HEK293 (cell line): Measurements from ENCODE around the gene IQGAP3.

Experiments used
- CTCF ChIA-PET: fragments of 350-600 bp; formaldehyde crosslinking; extraction: SDS; loops from one replicate; lab custom pipeline; 2021; ENCODE audit warnings: antibody characterized with exemption; lab: Yijun Ruan, JAX
- POLR2A ChIA-PET: fragments of 300-600 bp; formaldehyde crosslinking; extraction: SDS; loops from one replicate; lab custom pipeline; 2020; ENCODE audit warnings: antibody characterized with exemption, inconsistent platforms; lab: Yijun Ruan, JAX
- H3K27ac ChIP-seq: fragments of 200-500 bp; sonication (Bioruptor generic); 2 replicates; pipeline ENCODE4 v1.5.1; 2014; ENCODE audit warnings: low read depth, low read length, control low read depth, inconsistent platforms; ENCODE audit errors: extremely low read depth
- H3K36me3 ChIP-seq, 2 experiments: fragments of 200-500 bp in 1 of 2; sonication (Bioruptor generic) in 1 of 2; 1 replicate in 1 of 2; 2 replicates in 1 of 2; pipeline ENCODE4 v1.5.1; 2014 to 2017; ENCODE audit warnings: inconsistent platforms in 2 of 2, low read length in 2 of 2; ENCODE audit not compliant: control insufficient read depth in 2 of 2, insufficient read depth in 1 of 2
- H3K4me1 ChIP-seq: fragments of 200-500 bp; sonication (Bioruptor generic); 2 replicates; pipeline ENCODE4 v1.5.1; 2014; ENCODE audit warnings: mild to moderate bottlenecking, low read length, inconsistent platforms; ENCODE audit not compliant: control insufficient read depth, insufficient read depth
- H3K4me3 ChIP-seq: 2 replicates; pipeline ENCODE4 v1.5.1; 2011; ENCODE audit warnings: low read depth, mild to moderate bottlenecking, control low read depth, low read length, moderate library complexity
- H3K9me3 ChIP-seq: fragments of 200-500 bp; sonication (Bioruptor generic); 2 replicates; pipeline ENCODE4 v1.5.1; 2014; ENCODE audit warnings: low read depth, low read length, inconsistent platforms; ENCODE audit not compliant: control insufficient read depth, insufficient read depth
- PRDM10 ChIP-seq: fragments of 450-650 bp; formaldehyde crosslinking; IDR thresholded peaks from 2 replicates; pipeline ENCODE4 v1.5.1; 2016; ENCODE audit warnings: missing biosample characterization, missing genetic modification characterization
- REST ChIP-seq: fragments of 450-650 bp; formaldehyde crosslinking; IDR thresholded peaks from 2 replicates; pipeline ENCODE4 v1.5.1; 2016; ENCODE audit warnings: missing biosample characterization, missing genetic modification characterization
- SP7 ChIP-seq: fragments of 450-650 bp; formaldehyde crosslinking; IDR thresholded peaks from 2 replicates; pipeline ENCODE4 v1.5.1; 2016; ENCODE audit warnings: missing biosample characterization, missing genetic modification characterization
- ZBTB17 ChIP-seq: fragments of 450-650 bp; formaldehyde crosslinking; IDR thresholded peaks from 2 replicates; pipeline ENCODE4 v1.5.1; 2016; ENCODE audit warnings: missing biosample characterization, missing genetic modification characterization
- ZNF121 ChIP-seq: fragments of 450-650 bp; formaldehyde crosslinking; IDR thresholded peaks from 2 replicates; pipeline ENCODE4 v1.5.1; 2016; ENCODE audit warnings: missing biosample characterization, missing genetic modification characterization
- ZNF169 ChIP-seq: fragments of 450-650 bp; formaldehyde crosslinking; IDR thresholded peaks from 2 replicates; pipeline ENCODE4 v1.5.1; 2016; ENCODE audit warnings: missing biosample characterization, missing genetic modification characterization
- ZNF175 ChIP-seq: fragments of 450-650 bp; formaldehyde crosslinking; IDR thresholded peaks from 2 replicates; pipeline ENCODE4 v1.5.1; 2016; ENCODE audit warnings: missing biosample characterization, missing genetic modification characterization
- ZNF2 ChIP-seq: fragments of 450-650 bp; formaldehyde crosslinking; IDR thresholded peaks from 2 replicates; pipeline ENCODE4 v1.5.1; 2016; ENCODE audit warnings: missing biosample characterization, missing genetic modification characterization
- ZNF274 ChIP-seq, 2 experiments: fragments of 200-500 bp in 1 of 2; fragments of 450-650 bp in 1 of 2; sonication (Bioruptor generic) in 1 of 2; formaldehyde crosslinking in 1 of 2; IDR thresholded peaks; 2 replicates each; pipeline versions ENCODE4 v1.5.1 to v1.6.1; 2014 to 2016; ENCODE audit warnings: borderline replicate concordance in 1 of 2, inconsistent platforms in 1 of 2, low read length in 1 of 2, missing biosample characterization in 1 of 2, missing genetic modification characterization in 1 of 2
- ZNF280C ChIP-seq: fragments of 450-650 bp; formaldehyde crosslinking; IDR thresholded peaks from 2 replicates; pipeline ENCODE4 v1.5.1; 2016; ENCODE audit warnings: missing biosample characterization, missing genetic modification characterization
- ZNF354C ChIP-seq: fragments of 450-650 bp; formaldehyde crosslinking; IDR thresholded peaks from 2 replicates; pipeline ENCODE4 v1.5.1; 2016; ENCODE audit warnings: missing biosample characterization, missing genetic modification characterization, low read depth, borderline replicate concordance
- ZNF362 ChIP-seq: fragments of 450-650 bp; formaldehyde crosslinking; IDR thresholded peaks from 2 replicates; pipeline ENCODE4 v1.5.1; 2016; ENCODE audit warnings: missing biosample characterization, missing genetic modification characterization
- ZNF521 ChIP-seq: fragments of 450-650 bp; formaldehyde crosslinking; IDR thresholded peaks from 2 replicates; pipeline ENCODE4 v1.5.1; 2017; ENCODE audit warnings: missing biosample characterization, mild to moderate bottlenecking, missing genetic modification characterization
- ZNF660 ChIP-seq: fragments of 450-650 bp; IDR thresholded peaks from 2 replicates; pipeline ENCODE4 v1.5.1; 2018; ENCODE audit warnings: missing biosample characterization, mild to moderate bottlenecking, missing genetic modification characterization
- ZNF664 ChIP-seq: fragments of 450-650 bp; formaldehyde crosslinking; IDR thresholded peaks from 2 replicates; pipeline ENCODE4 v1.5.1; 2016; ENCODE audit warnings: missing biosample characterization, missing genetic modification characterization
- ZNF707 ChIP-seq: fragments of 450-650 bp; formaldehyde crosslinking; IDR thresholded peaks from 2 replicates; pipeline ENCODE4 v1.5.1; 2016; ENCODE audit warnings: missing biosample characterization, missing genetic modification characterization
- ZNF791 ChIP-seq: fragments of 450-650 bp; formaldehyde crosslinking; IDR thresholded peaks from 2 replicates; pipeline ENCODE4 v1.5.1; 2016; ENCODE audit warnings: missing biosample characterization, missing genetic modification characterization
- ZSCAN4 ChIP-seq: fragments of 450-650 bp; formaldehyde crosslinking; IDR thresholded peaks from 2 replicates; pipeline ENCODE4 v1.5.1; 2017; ENCODE audit warnings: missing biosample characterization, missing genetic modification characterization
- ZSCAN5A ChIP-seq: fragments of 450-650 bp; formaldehyde crosslinking; IDR thresholded peaks from 2 replicates; pipeline ENCODE4 v1.5.1; 2016; ENCODE audit warnings: missing biosample characterization, missing genetic modification characterization

IQGAP3 gene

GRCh38 chr1:156498432-156499193 lies 73.8 kb downstream of the IQGAP3 start (continued):
- TF ChIP-seq ZNF707 (tag by site-specific recombination), result no peak
- peak; percentile 36; the same call in 1 of the 2 replicates for TF ChIP-seq ZSCAN4 (tag by site-specific recombination)
- no peak for TF ChIP-seq SP7
- no peak for TF ChIP-seq ZNF175 (tag by site-specific recombination)
- TF ChIP-seq ZNF2 (tag by site-specific recombination), result no peak
- TF ChIP-seq REST, result peak; percentile 85
- TF ChIP-seq ZNF121 (tag by site-specific recombination), result no peak
- TF ChIP-seq ZNF791 (tag by site-specific recombination), result no peak
- TF ChIP-seq ZNF280C (tag by site-specific recombination), result no peak
- TF ChIP-seq PRDM10 (tag by site-specific recombination), result peak; percentile 81
- no peak for TF ChIP-seq ZSCAN5A (tag by site-specific recombination)

GRCh38 chr1:156497743-156498431 lies 74.5 kb downstream of the IQGAP3 start:
- peaks cover 0 to 9% of the 10 kb centered on the region in 2 experiments; a peak in 1 of 3 replicates for H3K36me3 ChIP-seq
- peaks cover 9% of the 10 kb centered on the region for H3K4me1 ChIP-seq
- H3K27ac ChIP-seq, result no peak overlapping the region
- TF ChIP-seq ZNF274 (IDR thresholded peaks at IDR 0.05; ENCODE audit: low read length), result no peak
- no peak for TF ChIP-seq ZNF274 (tag by site-specific recombination; IDR thresholded peaks at IDR 0.05; ENCODE audit: borderline replicate concordance)
- TF ChIP-seq ZNF169 (tag by site-specific recombination), result no peak
- 0 out of 2 replicates have a peak, but pooled peaks have one; percentile 25 for TF ChIP-seq ZNF362 (tag by site-specific recombination)
- TF ChIP-seq ZNF121 (tag by site-specific recombination), result no peak
- TF ChIP-seq ZNF521 (tag by site-specific recombination), result no peak
- no peak for TF ChIP-seq ZNF354C (tag by site-specific recombination)
- no peak for TF ChIP-seq ZNF664
- TF ChIP-seq ZNF660, result no peak
- TF ChIP-seq ZBTB17, result peak; percentile 48; the same call in 1 of the 2 replicates
- no peaks in the 10 kb centered on the region for H3K9me3 ChIP-seq
- no peak overlapping the region for H3K4me3 ChIP-seq
- ChIA-PET CTCF (interaction anchor here (0.8 to 2.3 kb wide), 5 partner anchors 16 to 115 kb away, joined by 3 to 9 read pairs (median 4); no protein-coding TSS in a partner anchor), POLR2A (interaction anchor here (0.6 to 1.5 kb wide), 3 partner anchors 9 to 41 kb away, joined by 5 read pairs; no protein-coding TSS in a partner anchor)
